MCF 10A (cell line): ENCODE data around the gene KRTAP21-2. TPM values are rescaled to one million over a fixed set of nuclear protein-coding genes. Genes with fewer than 3 reads are reported as not detected.

Source experiments
- BruUV-seq: library from RNA; stranded (reverse); fragments of 400-500 nt; replicated peaks from 2 replicates; lab custom pipeline; 2021; lab: Mats Ljungman, UMichigan
- CTCF ChIA-PET: fragments of 300-600 bp; sonication (Branson Sonifier 250); formaldehyde crosslinking; extraction: SDS; loops from one replicate; lab custom pipeline; 2021; ENCODE audit warnings: antibody characterized with exemption, inconsistent platforms; lab: Yijun Ruan, JAX
- POLR2A ChIA-PET: fragments of 300-600, 350-650 bp; sonication (Branson Sonifier 250); formaldehyde crosslinking; extraction: SDS; loops from one replicate; lab custom pipeline; 2020; ENCODE audit warnings: antibody characterized with exemption, inconsistent platforms; lab: Yijun Ruan, JAX
- DNase-seq: peaks from one replicate; pipeline ENCODE4 v3.0.0-alpha.2; 2018; ENCODE audit not compliant: unreplicated experiment
- H3K27ac Mint-ChIP-seq: one replicate; pipeline ENCODE4 v1.8.0; 2022; ENCODE audit warnings: mild to moderate bottlenecking, low read depth, mixed read lengths; ENCODE audit not compliant: unreplicated experiment
- H3K27me3 Mint-ChIP-seq: one replicate; pipeline ENCODE4 v1.8.0; 2022; ENCODE audit warnings: mixed read lengths; ENCODE audit not compliant: insufficient read depth, unreplicated experiment
- H3K36me3 Mint-ChIP-seq: one replicate; pipeline ENCODE4 v1.8.0; 2022; ENCODE audit warnings: mild to moderate bottlenecking, moderate library complexity, mixed read lengths; ENCODE audit not compliant: insufficient read depth, unreplicated experiment
- H3K4me1 Mint-ChIP-seq: one replicate; pipeline ENCODE4 v1.8.0; 2022; ENCODE audit warnings: mixed read lengths; ENCODE audit not compliant: insufficient read depth, unreplicated experiment
- H3K4me3 Mint-ChIP-seq: one replicate; pipeline ENCODE4 v1.8.0; 2022; ENCODE audit warnings: mild to moderate bottlenecking, moderate library complexity, mixed read lengths; ENCODE audit not compliant: unreplicated experiment
- H3K9me3 Mint-ChIP-seq: one replicate; pipeline ENCODE4 v1.8.0; 2022; ENCODE audit warnings: mixed read lengths; ENCODE audit not compliant: unreplicated experiment
- intact Hi-C: fragments of 100-400 bp; cut with micrococcal nuclease; formaldehyde crosslinking; loops from 2 replicates; pipeline ENCODE4 v1.14.1; 2022
- total RNA-seq: library from RNA; stranded (reverse); gene quantifications from 2 replicates; pipeline ENCODE4 v1.2.3, GENCODE V29; 2022
- TF ChIP-seq, protein P1 (sequence below): fragments of 200-600 bp; IDR thresholded peaks from one replicate; pipeline ENCODE4 v1.8.0; 2022; ENCODE audit warnings: antibody characterized with exemption, mild to moderate bottlenecking; ENCODE audit not compliant: unreplicated experiment

Gene KRTAP21-2
- total RNA-seq, 1 experiment from 2014 or later = not detected

DNA sequence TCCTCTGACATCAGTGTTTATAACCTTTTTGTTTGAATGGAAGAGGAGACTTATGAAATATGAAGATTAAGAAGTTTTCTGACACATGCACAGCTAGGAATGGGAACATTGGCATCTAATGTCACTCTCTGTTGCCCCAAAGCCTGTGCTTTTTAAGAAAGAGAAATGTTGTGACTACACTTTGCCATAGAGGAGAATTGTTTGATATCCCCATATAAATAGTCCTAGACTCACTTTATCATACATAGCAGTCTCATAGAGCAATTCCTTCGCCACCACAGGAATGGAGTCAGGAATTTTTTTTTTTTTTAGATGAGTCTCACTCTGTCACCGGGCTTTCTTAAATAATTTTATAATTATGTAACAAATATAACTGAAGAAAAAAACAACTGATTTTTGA, 30.0 kb downstream of the KRTAP21-2 start:
- intact Hi-C loops = no loop called here
- no peak overlapping the region for H3K27ac Mint-ChIP-seq
- CTCF ChIA-PET = no interaction called here
- no peaks in the 10 kb centered on the region for H3K9me3 Mint-ChIP-seq
- peaks cover 16% of the 10 kb centered on the region for H3K4me1 Mint-ChIP-seq
- H3K4me3 Mint-ChIP-seq = no peak overlapping the region
- no peak for DNase-seq
- no TSS peak for BruUV-seq
- H3K36me3 Mint-ChIP-seq = no peaks in the 10 kb centered on the region
- POLR2A ChIA-PET = no interaction called here
- TF ChIP-seq, protein P1, sequence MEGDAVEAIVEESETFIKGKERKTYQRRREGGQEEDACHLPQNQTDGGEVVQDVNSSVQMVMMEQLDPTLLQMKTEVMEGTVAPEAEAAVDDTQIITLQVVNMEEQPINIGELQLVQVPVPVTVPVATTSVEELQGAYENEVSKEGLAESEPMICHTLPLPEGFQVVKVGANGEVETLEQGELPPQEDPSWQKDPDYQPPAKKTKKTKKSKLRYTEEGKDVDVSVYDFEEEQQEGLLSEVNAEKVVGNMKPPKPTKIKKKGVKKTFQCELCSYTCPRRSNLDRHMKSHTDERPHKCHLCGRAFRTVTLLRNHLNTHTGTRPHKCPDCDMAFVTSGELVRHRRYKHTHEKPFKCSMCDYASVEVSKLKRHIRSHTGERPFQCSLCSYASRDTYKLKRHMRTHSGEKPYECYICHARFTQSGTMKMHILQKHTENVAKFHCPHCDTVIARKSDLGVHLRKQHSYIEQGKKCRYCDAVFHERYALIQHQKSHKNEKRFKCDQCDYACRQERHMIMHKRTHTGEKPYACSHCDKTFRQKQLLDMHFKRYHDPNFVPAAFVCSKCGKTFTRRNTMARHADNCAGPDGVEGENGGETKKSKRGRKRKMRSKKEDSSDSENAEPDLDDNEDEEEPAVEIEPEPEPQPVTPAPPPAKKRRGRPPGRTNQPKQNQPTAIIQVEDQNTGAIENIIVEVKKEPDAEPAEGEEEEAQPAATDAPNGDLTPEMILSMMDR = no peak
- no peaks in the 10 kb centered on the region for H3K27me3 Mint-ChIP-seq

DNA sequence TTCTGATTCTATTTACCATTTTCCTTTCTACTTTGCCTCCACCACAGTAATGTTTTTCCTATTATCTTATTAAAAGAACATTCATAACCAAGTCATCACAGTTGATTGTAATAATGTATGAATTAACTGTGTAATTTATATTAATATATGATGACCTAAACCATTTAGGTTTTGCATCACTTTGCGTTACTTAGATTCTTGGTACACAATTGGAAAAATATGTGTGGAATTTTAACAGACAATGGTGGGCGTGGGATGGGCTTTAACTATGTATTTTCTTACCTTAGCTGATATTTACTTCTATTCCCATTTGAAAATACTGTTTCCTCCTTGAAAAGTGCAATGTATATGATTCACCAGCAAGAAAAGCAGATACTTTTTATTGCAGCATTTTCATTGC, 32.1 kb downstream of the KRTAP21-2 start:
- no peak for DNase-seq
- Mint-ChIP-seq H3K36me3 (no peaks in the 10 kb centered on the region), H3K27ac (no peak overlapping the region), H3K27me3 (no peaks in the 10 kb centered on the region), H3K4me1 (peaks cover 16% of the 10 kb centered on the region), H3K9me3 (peaks cover 9% of the 10 kb centered on the region), H3K4me3 (no peak overlapping the region)
- CTCF ChIA-PET = no interaction called here
- no TSS peak for BruUV-seq
- POLR2A ChIA-PET = no interaction called here
- TF ChIP-seq, protein P1 = no peak
- intact Hi-C loops = no loop called here

DNA sequence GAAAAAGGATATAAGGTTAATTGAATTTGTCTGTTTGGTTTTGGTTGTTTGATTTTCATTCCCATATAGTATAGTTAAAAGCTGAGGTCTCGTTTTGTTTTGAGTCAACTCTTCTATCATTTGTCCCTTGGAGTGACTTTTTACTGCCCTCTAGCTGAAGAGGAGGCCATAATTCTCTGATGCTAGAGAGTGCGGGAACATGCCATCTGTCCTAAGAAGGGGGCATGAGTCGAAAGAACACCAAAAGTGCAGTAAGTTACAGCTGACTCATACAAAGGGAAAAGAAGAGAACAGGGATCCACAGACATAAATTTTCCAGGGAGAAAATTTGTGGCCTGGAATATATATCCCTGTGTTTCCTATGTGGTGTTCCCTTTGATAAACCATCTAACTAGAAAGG, 32.6 kb downstream of the KRTAP21-2 start:
- no TSS peak for BruUV-seq
- TF ChIP-seq, protein P1 = no peak
- H3K4me3 Mint-ChIP-seq = no peak overlapping the region
- peaks cover 13% of the 10 kb centered on the region for H3K4me1 Mint-ChIP-seq
- H3K27ac Mint-ChIP-seq = no peak overlapping the region
- intact Hi-C loops = no loop called here
- H3K9me3 Mint-ChIP-seq = peaks cover 9% of the 10 kb centered on the region
- no peak for DNase-seq
- ChIA-PET CTCF (no interaction called here), POLR2A (no interaction called here)
- no peaks in the 10 kb centered on the region for H3K36me3 Mint-ChIP-seq
- no peaks in the 10 kb centered on the region for H3K27me3 Mint-ChIP-seq

DNA sequence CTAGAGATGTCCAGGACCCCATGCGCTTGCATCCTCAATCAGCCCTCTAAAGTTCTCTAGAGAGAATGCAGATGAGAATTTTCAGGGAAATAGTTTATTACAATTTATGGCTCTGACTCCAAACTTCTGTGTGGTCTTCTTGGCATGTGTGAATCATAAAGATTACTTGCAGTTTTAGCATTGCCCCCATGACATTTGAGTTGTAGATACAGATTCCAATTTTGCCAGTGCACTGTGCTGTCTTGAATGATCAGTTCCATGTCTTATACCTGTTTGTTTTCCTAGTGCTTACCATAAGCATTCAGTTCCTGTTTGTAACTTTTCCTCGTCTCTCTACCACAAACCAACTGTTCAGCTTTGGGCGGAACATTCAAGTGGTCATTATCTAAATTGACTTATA, 33.3 kb downstream of the KRTAP21-2 start:
- H3K36me3 Mint-ChIP-seq = no peaks in the 10 kb centered on the region
- peaks cover 8% of the 10 kb centered on the region for H3K4me1 Mint-ChIP-seq
- H3K4me3 Mint-ChIP-seq = no peak overlapping the region
- intact Hi-C loops = no loop called here
- ChIA-PET POLR2A (no interaction called here), CTCF (no interaction called here)
- DNase-seq = no peak
- TF ChIP-seq, protein P1 = no peak
- H3K27ac Mint-ChIP-seq = no peak overlapping the region
- no TSS peak for BruUV-seq
- peaks cover 9% of the 10 kb centered on the region for H3K9me3 Mint-ChIP-seq
- no peaks in the 10 kb centered on the region for H3K27me3 Mint-ChIP-seq
